ENCODE results near the gene GFAP. TPM values are rescaled to one million over a fixed set of nuclear protein-coding genes. Genes with fewer than 3 reads are reported as not detected.

The GFAP gene
- total RNA-seq, 1 donor from 2014 or later, result not detected

GRCh38 chr17:44901411-44901921 lies 13.8 kb downstream of the GFAP start:
- H3K27me3 Mint-ChIP-seq (ENCODE audit: unreplicated experiment), result peaks cover 15% of the 10 kb centered on the region
- TF ChIP-seq CTCF (IDR thresholded peaks at IDR 0.05; ENCODE audit: partially characterized antibody, unreplicated experiment), result no peak
- H3K36me3 Mint-ChIP-seq (ENCODE audit: unreplicated experiment), result no peaks in the 10 kb centered on the region
- DNase-seq, result no peak
- H3K27ac Mint-ChIP-seq (ENCODE audit: unreplicated experiment), result no peak overlapping the region
- peaks cover 10% of the 10 kb centered on the region for H3K9me3 Mint-ChIP-seq (ENCODE audit: unreplicated experiment)
- H3K4me1 Mint-ChIP-seq (ENCODE audit: low read depth, unreplicated experiment), result peaks cover 11% of the 10 kb centered on the region
- peak overlapping the region; percentile 47 for H3K4me3 Mint-ChIP-seq (ENCODE audit: unreplicated experiment)

- peaks cover 15% of the 10 kb centered on the region for H3K27me3 Mint-ChIP-seq (ENCODE audit: unreplicated experiment)
- peaks cover 11% of the 10 kb centered on the region for H3K4me1 Mint-ChIP-seq (ENCODE audit: low read depth, unreplicated experiment)
These were observed 14.4 kb downstream of the GFAP start for GRCh38 chr17:44900894-44901293.

GRCh38 chr17:44899074-44899782 lies 16.1 kb downstream of the GFAP start, which contains the start of gene EFTUD2:
Gene EFTUD2 (minus strand): TSS chr17:44899445. CDS start chr17:44894521, 4,924 bp downstream.
- peak; percentile 92 for DNase-seq
- Mint-ChIP-seq H3K27me3 (ENCODE audit: unreplicated experiment) (peaks cover 7% of the 10 kb centered on the region), H3K4me1 (ENCODE audit: low read depth, unreplicated experiment) (peaks cover 4% of the 10 kb centered on the region), H3K36me3 (ENCODE audit: unreplicated experiment) (no peaks in the 10 kb centered on the region), H3K9me3 (ENCODE audit: unreplicated experiment) (peaks cover 5% of the 10 kb centered on the region), H3K4me3 (ENCODE audit: unreplicated experiment) (peak within 1 kb of the TSS; percentile 94), H3K27ac (ENCODE audit: unreplicated experiment) (peak within 1 kb of the TSS; percentile 99)
- no peak for TF ChIP-seq CTCF (IDR thresholded peaks at IDR 0.05; ENCODE audit: partially characterized antibody, unreplicated experiment)

More at GRCh38 chr17:44900894-44901293, 14.4 kb downstream of the GFAP start:
- Mint-ChIP-seq H3K9me3 (ENCODE audit: unreplicated experiment) (peaks cover 10% of the 10 kb centered on the region), H3K4me3 (ENCODE audit: unreplicated experiment) (no peak overlapping the region), H3K27ac (ENCODE audit: unreplicated experiment) (no peak overlapping the region), H3K36me3 (ENCODE audit: unreplicated experiment) (no peaks in the 10 kb centered on the region)
- TF ChIP-seq CTCF (IDR thresholded peaks at IDR 0.05; ENCODE audit: partially characterized antibody, unreplicated experiment), result no peak
- DNase-seq, result no peak

GRCh38 chr17:44898768-44899073 lies 16.6 kb downstream of the GFAP start:
- Mint-ChIP-seq H3K36me3 (ENCODE audit: unreplicated experiment) (no peaks in the 10 kb centered on the region), H3K4me1 (ENCODE audit: low read depth, unreplicated experiment) (peaks cover 4% of the 10 kb centered on the region), H3K27ac (ENCODE audit: unreplicated experiment) (peak overlapping the region; percentile 99)

More at GRCh38 chr17:44898768-44899073, 16.6 kb downstream of the GFAP start:
- TF ChIP-seq CTCF (IDR thresholded peaks at IDR 0.05; ENCODE audit: partially characterized antibody, unreplicated experiment), result no peak
- Mint-ChIP-seq H3K27me3 (ENCODE audit: unreplicated experiment) (peaks cover 7% of the 10 kb centered on the region), H3K9me3 (ENCODE audit: unreplicated experiment) (peaks cover 5% of the 10 kb centered on the region), H3K4me3 (ENCODE audit: unreplicated experiment) (peak overlapping the region; percentile 94)
- DNase-seq, result no peak
